ENCODE measurements around the gene CHRNB1.

DNA sequence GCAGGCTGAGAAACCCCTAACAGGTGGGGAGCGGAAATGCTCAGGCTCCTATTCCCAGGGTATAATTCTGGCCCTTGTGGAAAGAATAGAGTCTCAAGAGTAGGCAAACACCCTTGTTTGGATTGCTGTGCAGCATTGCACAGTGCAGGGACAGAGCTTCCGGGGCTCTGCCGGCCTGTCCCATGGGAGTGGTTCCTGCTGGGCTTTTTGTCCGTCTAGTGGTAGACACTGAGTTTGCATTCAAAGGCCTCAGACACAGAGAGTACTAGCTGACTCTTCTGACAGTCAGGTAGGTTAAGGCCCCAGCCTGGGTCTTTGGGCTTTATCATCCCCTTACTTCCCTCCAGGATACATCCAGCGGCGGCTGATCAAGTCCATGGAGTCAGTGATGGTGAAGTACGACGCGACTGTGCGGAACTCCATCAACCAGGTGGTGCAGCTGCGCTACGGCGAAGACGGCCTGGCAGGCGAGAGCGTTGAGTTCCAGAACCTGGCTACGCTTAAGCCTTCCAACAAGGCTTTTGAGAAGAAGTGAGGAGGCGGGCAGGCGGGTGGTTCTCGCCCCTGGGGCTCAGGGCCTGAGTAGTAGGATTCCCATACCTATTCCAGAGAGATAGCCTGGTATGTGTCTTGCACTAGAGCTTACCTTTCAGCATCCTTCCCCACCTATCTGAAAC, 57.4 kb downstream of the CHRNB1 start:
- TF ChIP-seq POLR2AphosphoS5 (IDR thresholded peaks at IDR 0.05; ENCODE audit: low read depth) (no peak), CREB1 (CRISPR knock-in tag; IDR thresholded peaks at IDR 0.05; ENCODE audit: low read depth) (no peak), EZH2 (IDR thresholded peaks at IDR 0.05; ENCODE audit: low read depth, unreplicated experiment) (no peak), NANOG (IDR thresholded peaks at IDR 0.05; ENCODE audit: borderline replicate concordance) (no peak), EZH2phosphoT487 (IDR thresholded peaks at IDR 0.05; ENCODE audit: unreplicated experiment) (no peak), ZNF114 (CRISPR knock-in tag; IDR thresholded peaks at IDR 0.05) (no peak), JUNB (IDR thresholded peaks at IDR 0.05; ENCODE audit: unreplicated experiment) (no peak), STAT1 (IDR thresholded peaks at IDR 0.05; ENCODE audit: unreplicated experiment) (no peak)
- TF ChIP-seq, protein P1, sequence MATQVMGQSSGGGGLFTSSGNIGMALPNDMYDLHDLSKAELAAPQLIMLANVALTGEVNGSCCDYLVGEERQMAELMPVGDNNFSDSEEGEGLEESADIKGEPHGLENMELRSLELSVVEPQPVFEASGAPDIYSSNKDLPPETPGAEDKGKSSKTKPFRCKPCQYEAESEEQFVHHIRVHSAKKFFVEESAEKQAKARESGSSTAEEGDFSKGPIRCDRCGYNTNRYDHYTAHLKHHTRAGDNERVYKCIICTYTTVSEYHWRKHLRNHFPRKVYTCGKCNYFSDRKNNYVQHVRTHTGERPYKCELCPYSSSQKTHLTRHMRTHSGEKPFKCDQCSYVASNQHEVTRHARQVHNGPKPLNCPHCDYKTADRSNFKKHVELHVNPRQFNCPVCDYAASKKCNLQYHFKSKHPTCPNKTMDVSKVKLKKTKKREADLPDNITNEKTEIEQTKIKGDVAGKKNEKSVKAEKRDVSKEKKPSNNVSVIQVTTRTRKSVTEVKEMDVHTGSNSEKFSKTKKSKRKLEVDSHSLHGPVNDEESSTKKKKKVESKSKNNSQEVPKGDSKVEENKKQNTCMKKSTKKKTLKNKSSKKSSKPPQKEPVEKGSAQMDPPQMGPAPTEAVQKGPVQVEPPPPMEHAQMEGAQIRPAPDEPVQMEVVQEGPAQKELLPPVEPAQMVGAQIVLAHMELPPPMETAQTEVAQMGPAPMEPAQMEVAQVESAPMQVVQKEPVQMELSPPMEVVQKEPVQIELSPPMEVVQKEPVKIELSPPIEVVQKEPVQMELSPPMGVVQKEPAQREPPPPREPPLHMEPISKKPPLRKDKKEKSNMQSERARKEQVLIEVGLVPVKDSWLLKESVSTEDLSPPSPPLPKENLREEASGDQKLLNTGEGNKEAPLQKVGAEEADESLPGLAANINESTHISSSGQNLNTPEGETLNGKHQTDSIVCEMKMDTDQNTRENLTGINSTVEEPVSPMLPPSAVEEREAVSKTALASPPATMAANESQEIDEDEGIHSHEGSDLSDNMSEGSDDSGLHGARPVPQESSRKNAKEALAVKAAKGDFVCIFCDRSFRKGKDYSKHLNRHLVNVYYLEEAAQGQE (IDR thresholded peaks at IDR 0.05; ENCODE audit: unreplicated experiment): no peak
- TF ChIP-seq, protein P2, sequence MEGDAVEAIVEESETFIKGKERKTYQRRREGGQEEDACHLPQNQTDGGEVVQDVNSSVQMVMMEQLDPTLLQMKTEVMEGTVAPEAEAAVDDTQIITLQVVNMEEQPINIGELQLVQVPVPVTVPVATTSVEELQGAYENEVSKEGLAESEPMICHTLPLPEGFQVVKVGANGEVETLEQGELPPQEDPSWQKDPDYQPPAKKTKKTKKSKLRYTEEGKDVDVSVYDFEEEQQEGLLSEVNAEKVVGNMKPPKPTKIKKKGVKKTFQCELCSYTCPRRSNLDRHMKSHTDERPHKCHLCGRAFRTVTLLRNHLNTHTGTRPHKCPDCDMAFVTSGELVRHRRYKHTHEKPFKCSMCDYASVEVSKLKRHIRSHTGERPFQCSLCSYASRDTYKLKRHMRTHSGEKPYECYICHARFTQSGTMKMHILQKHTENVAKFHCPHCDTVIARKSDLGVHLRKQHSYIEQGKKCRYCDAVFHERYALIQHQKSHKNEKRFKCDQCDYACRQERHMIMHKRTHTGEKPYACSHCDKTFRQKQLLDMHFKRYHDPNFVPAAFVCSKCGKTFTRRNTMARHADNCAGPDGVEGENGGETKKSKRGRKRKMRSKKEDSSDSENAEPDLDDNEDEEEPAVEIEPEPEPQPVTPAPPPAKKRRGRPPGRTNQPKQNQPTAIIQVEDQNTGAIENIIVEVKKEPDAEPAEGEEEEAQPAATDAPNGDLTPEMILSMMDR (conservative IDR thresholded peaks at IDR 0.05; ENCODE audit: low read depth in 2 of 2): no peak
- TF ChIP-seq, protein P3, sequence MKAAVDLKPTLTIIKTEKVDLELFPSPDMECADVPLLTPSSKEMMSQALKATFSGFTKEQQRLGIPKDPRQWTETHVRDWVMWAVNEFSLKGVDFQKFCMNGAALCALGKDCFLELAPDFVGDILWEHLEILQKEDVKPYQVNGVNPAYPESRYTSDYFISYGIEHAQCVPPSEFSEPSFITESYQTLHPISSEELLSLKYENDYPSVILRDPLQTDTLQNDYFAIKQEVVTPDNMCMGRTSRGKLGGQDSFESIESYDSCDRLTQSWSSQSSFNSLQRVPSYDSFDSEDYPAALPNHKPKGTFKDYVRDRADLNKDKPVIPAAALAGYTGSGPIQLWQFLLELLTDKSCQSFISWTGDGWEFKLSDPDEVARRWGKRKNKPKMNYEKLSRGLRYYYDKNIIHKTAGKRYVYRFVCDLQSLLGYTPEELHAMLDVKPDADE (IDR thresholded peaks at IDR 0.05): no peak

Data from GM23338 (cell line).